ENCODE results near the gene ABHD2.

Gene ABHD2

DNA sequence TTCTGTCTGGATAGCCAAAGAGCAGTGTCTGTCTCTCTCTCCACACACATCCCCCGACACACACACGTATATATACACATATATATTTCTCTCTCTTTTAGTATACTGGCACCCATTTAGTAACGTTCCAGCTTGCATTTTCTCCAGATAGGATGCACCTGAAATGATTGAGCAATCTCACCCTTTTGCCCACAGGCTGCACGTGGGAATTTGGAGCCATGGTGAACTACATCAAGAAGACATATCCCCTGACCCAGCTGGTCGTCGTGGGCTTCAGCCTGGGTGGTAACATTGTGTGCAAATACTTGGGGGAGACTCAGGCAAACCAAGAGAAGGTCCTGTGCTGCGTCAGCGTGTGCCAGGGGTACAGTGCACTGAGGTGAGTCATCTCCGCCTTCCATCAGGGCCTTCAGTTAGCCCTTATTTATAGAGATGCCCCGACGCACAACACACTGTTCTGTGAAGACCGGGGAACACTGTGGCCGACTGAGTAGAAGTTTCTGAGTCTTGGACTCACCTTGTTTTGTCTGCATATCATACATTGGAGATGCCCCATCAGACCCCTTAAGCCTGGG lies 87.4 kb downstream of the ABHD2 start:
- no peak for DNase-seq (ENCODE audit: low spot score)
- no peak for TF ChIP-seq CTCF (IDR thresholded peaks at IDR 0.05)
- Histone ChIP-seq H3K27ac (peak overlapping the region in 1 of 2 donors; percentile 47), H3K4me3 (no peak overlapping the region)

GRCh38 chr15:89177116-89177515 lies 88.9 kb downstream of the ABHD2 start:
- no peak overlapping the region for H3K4me3 ChIP-seq
- DNase-seq (ENCODE audit: low spot score), result no peak
- peak overlapping the region; percentile 34 to 50 for H3K27ac ChIP-seq
- no peak for TF ChIP-seq CTCF (IDR thresholded peaks at IDR 0.05)

- no peak for DNase-seq (ENCODE audit: low spot score)
- Histone ChIP-seq H3K4me3 (no peak overlapping the region), H3K27ac (peak overlapping the region; percentile 34 to 50)
- TF ChIP-seq CTCF (IDR thresholded peaks at IDR 0.05), result peak; percentile 48
Observed at GRCh38 chr15:89177633-89178306, 89.5 kb downstream of the ABHD2 start.

GRCh38 chr15:89178307-89178977 lies 90.2 kb downstream of the ABHD2 start:
- no peak overlapping the region for H3K4me3 ChIP-seq
- no peak for DNase-seq (ENCODE audit: low spot score)
- H3K27ac ChIP-seq, result peak overlapping the region in 1 of 2 donors; percentile 34
- no peak for TF ChIP-seq CTCF (IDR thresholded peaks at IDR 0.05)

DNA sequence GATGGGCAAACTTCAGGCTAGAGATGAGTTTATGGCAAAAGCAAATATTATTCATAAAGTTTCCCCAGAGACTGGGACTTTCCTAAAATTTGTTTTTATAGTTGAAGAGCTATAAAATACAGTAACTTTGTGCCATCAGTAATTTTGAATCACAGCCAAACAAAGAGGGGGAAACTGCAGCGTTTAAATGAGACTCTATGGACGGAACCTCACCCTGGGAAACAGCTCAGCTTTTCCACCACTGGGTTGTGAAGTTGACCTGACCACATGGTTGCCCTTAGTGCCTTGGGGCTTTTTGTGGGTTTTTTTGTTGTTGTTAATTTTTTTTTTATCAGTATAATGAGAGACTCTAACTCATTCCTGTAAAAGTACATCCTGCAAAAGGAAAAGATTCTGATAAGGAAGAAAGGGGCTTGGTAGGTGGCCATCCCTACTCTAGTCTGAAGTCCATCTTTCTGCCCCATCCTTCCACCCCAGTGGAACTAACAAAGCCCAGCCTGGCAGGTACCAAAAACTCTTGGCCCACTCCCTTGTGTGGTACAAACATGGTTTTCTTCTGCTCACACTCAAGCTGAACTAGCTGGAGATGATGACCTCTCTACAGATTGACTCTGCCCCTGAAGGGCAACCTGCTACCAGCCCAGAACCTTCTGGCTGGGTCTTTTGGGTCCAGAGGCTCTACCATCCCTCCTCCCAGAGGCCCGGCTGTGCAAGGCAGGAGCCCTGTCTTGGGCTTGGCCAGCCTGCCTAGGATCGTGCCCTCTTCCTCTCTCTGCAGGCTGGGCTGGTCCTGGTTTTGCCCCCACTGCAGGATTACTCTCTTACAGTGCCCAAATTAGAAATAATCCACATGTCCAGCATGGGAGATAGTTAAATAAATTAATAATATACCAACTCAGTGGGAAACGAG lies 92.0 kb downstream of the ABHD2 start:
- H3K27ac ChIP-seq, result no peak overlapping the region
- no peak overlapping the region for H3K4me3 ChIP-seq
- no peak for DNase-seq (ENCODE audit: low spot score)
- no peak for TF ChIP-seq CTCF (IDR thresholded peaks at IDR 0.05)

GRCh38 chr15:89184357-89184756 lies 96.1 kb downstream of the ABHD2 start:
- TF ChIP-seq CTCF (IDR thresholded peaks at IDR 0.05), result no peak
- no peak for DNase-seq (ENCODE audit: low spot score)
- Histone ChIP-seq H3K27ac (peak overlapping the region in 1 of 2 donors; percentile 25), H3K4me3 (no peak overlapping the region)

Data from coronary artery (tissue), 2 donors.